ENCODE measurements around the gene ALDH2. TPM values are rescaled to one million over a fixed set of nuclear protein-coding genes. Genes with fewer than 3 reads are reported as not detected.

ALDH2 gene
- total RNA-seq, 3 donors from 2014 or later (not counting 1 experiment from before 2014, with no cell fraction given) = 2.6 to 8.2 (median 3.8) TPM

- ATAC-seq = peak in 1 of 3 donors; percentile 52
- H3K4me3 Mint-ChIP-seq = no peak overlapping the region
- no peaks in the 10 kb centered on the region for H3K36me3 Mint-ChIP-seq
- peak overlapping the region in 1 of 2 donors; percentile 75 for H3K27ac Mint-ChIP-seq
- no peaks in the 10 kb centered on the region for H3K9me3 Mint-ChIP-seq
- H3K27me3 ChIP-seq (ENCODE audit: control insufficient read depth, insufficient read depth, low read length) = no peaks in the 10 kb centered on the region
- H3K9me3 ChIP-seq (ENCODE audit: control insufficient read depth, insufficient read depth, low read length) = no peaks in the 10 kb centered on the region
- peak in 1 of 2 donors; percentile 15 for DNase-seq
- H3K4me1 ChIP-seq (ENCODE audit: control insufficient read depth, insufficient read depth, low read length) = peaks cover 26% of the 10 kb centered on the region
- H3K4me3 ChIP-seq (ENCODE audit: low read length) = no peak overlapping the region
- WGBS (ENCODE audit: insufficient coverage) = 36% methylated on average over 14 of the region's 15 CpGs
- TF ChIP-seq CTCF (IDR thresholded peaks at IDR 0.05) = no peak
- peak overlapping the region; percentile 89 for H3K27ac ChIP-seq (ENCODE audit: low read length)
- H3K36me3 ChIP-seq (ENCODE audit: control insufficient read depth, insufficient read depth, low read length) = no peaks in the 10 kb centered on the region
- H3K4me1 Mint-ChIP-seq = peaks cover 3 to 8% of the 10 kb centered on the region in 2 donors
- intact Hi-C loops (cut with micrococcal nuclease) = no loop called here
- H3K27me3 Mint-ChIP-seq (ENCODE audit: low read depth in 2 of 2) = peaks cover 10 to 16% of the 10 kb centered on the region in 2 donors
Measured at GRCh38 chr12:111775205-111776193, 8.8 kb downstream of the ALDH2 start.

GRCh38 chr12:111776836-111777344 is 10.2 kb downstream of the ALDH2 start:
- WGBS (ENCODE audit: insufficient coverage) = 81% methylated on average over 3 of the region's 3 CpGs
- TF ChIP-seq CTCF (IDR thresholded peaks at IDR 0.05) = no peak
- Histone ChIP-seq H3K36me3 (ENCODE audit: control insufficient read depth, insufficient read depth, low read length) (no peaks in the 10 kb centered on the region), H3K4me3 (ENCODE audit: low read length) (no peak overlapping the region), H3K27me3 (ENCODE audit: control insufficient read depth, insufficient read depth, low read length) (no peaks in the 10 kb centered on the region), H3K4me1 (ENCODE audit: control insufficient read depth, insufficient read depth, low read length) (peaks cover 26% of the 10 kb centered on the region), H3K9me3 (ENCODE audit: control insufficient read depth, insufficient read depth, low read length) (no peaks in the 10 kb centered on the region), H3K27ac (ENCODE audit: low read length) (no peak overlapping the region)
- Mint-ChIP-seq H3K4me3 (no peak overlapping the region), H3K4me1 (peaks cover 5 to 10% of the 10 kb centered on the region in 2 donors), H3K27ac (no peak overlapping the region), H3K9me3 (no peaks in the 10 kb centered on the region), H3K36me3 (no peaks in the 10 kb centered on the region), H3K27me3 (ENCODE audit: low read depth in 2 of 2) (peaks cover 10 to 16% of the 10 kb centered on the region in 2 donors)
- ATAC-seq (no peak), DNase-seq (no peak)
- intact Hi-C loops (cut with micrococcal nuclease) = no loop called here

- Mint-ChIP-seq H3K27me3 (ENCODE audit: low read depth in 2 of 2) (peaks cover 10 to 16% of the 10 kb centered on the region in 2 donors), H3K36me3 (no peaks in the 10 kb centered on the region), H3K4me1 (peaks cover 5 to 10% of the 10 kb centered on the region in 2 donors), H3K9me3 (no peaks in the 10 kb centered on the region), H3K27ac (no peak overlapping the region), H3K4me3 (no peak overlapping the region)
- intact Hi-C loops (cut with micrococcal nuclease) = no loop called here
- Histone ChIP-seq H3K4me3 (ENCODE audit: low read length) (no peak overlapping the region), H3K9me3 (ENCODE audit: control insufficient read depth, insufficient read depth, low read length) (no peaks in the 10 kb centered on the region), H3K36me3 (ENCODE audit: control insufficient read depth, insufficient read depth, low read length) (no peaks in the 10 kb centered on the region), H3K27ac (ENCODE audit: low read length) (no peak overlapping the region), H3K27me3 (ENCODE audit: control insufficient read depth, insufficient read depth, low read length) (no peaks in the 10 kb centered on the region), H3K4me1 (ENCODE audit: control insufficient read depth, insufficient read depth, low read length) (peaks cover 26% of the 10 kb centered on the region)
- no peak for TF ChIP-seq CTCF (IDR thresholded peaks at IDR 0.05)
- 88% methylated on average over 16 of the region's 16 CpGs for WGBS (ENCODE audit: insufficient coverage)
- peak in 1 of 3 donors; percentile 62 for ATAC-seq
- no peak for DNase-seq
Measured at GRCh38 chr12:111777345-111778045, 10.8 kb downstream of the ALDH2 start.
